Neural progenitor cell (in vitro differentiated cells): ENCODE results near the gene LHX6. TPM values are rescaled to one million over a fixed set of nuclear protein-coding genes. Genes with fewer than 3 reads are reported as not detected.
A peak's percentile ranks its signal among the peaks of the same experiment; 100 is the strongest.

Experiments
- DNase-seq: peaks from one replicate; pipeline ENCODE4 v3.0.0-alpha.2; 2016; ENCODE audit warnings: low spot score
- H2AFZ ChIP-seq: fragments of 200-600 bp; sonication (generic); replicated peaks from 2 replicates; pipeline ENCODE4 v1.6.1; 2016; ENCODE audit warnings: antibody characterized with exemption
- H3F3A ChIP-seq: fragments of 200-600 bp; sonication (generic); 2 replicates; pipeline ENCODE4 v1.6.1; 2016; ENCODE audit warnings: antibody characterized with exemption, low read depth
- H3K27ac ChIP-seq: fragments of 200-600 bp; sonication (generic); 2 replicates; pipeline ENCODE4 v1.5.1; 2016; ENCODE audit warnings: mild to moderate bottlenecking
- H3K27me3 ChIP-seq: fragments of 200-600 bp; sonication (generic); 2 replicates; pipeline ENCODE4 v1.6.1; 2016; ENCODE audit warnings: mild to moderate bottlenecking, moderate library complexity
- H3K36me3 ChIP-seq: fragments of 200-600 bp; sonication (generic); 2 replicates; pipeline ENCODE4 v1.5.1; 2016
- H3K4me1 ChIP-seq: fragments of 200-600 bp; sonication (generic); 2 replicates; pipeline ENCODE4 v1.6.1; 2016; ENCODE audit warnings: mixed run types
- H3K4me2 ChIP-seq: fragments of 200-600 bp; sonication (generic); 2 replicates; pipeline ENCODE4 v1.6.1; 2016
- H3K4me3 ChIP-seq: fragments of 200-600 bp; sonication (generic); 2 replicates; pipeline ENCODE4 v1.5.1; 2016
- H3K79me2 ChIP-seq: fragments of 200-600 bp; sonication (generic); 2 replicates; pipeline ENCODE4 v1.6.1; 2016; ENCODE audit warnings: low read depth
- H3K9ac ChIP-seq: fragments of 200-600 bp; sonication (generic); 2 replicates; pipeline ENCODE4 v1.6.1; 2016
- H3K9me3 ChIP-seq: fragments of 200-600 bp; sonication (generic); 2 replicates; pipeline ENCODE4 v1.5.1; 2016; ENCODE audit warnings: low read depth
- H4K20me1 ChIP-seq: fragments of 200-600 bp; sonication (generic); 2 replicates; pipeline ENCODE4 v1.6.1; 2016; ENCODE audit warnings: low read depth
- H3K27ac Mint-ChIP-seq: 3 replicates; pipeline ENCODE4 v1.8.0; 2021; ENCODE audit warnings: mixed read lengths
- H3K27me3 Mint-ChIP-seq: 2 replicates; pipeline ENCODE4 v1.8.0; 2022; ENCODE audit warnings: low read depth, mild to moderate bottlenecking, inconsistent platforms, moderate library complexity, mixed read lengths; ENCODE audit not compliant: insufficient read depth
- H3K36me3 Mint-ChIP-seq: 3 replicates; pipeline ENCODE4 v1.8.0; 2021; ENCODE audit warnings: mixed read lengths
- H3K4me1 Mint-ChIP-seq: 3 replicates; pipeline ENCODE4 v1.8.0; 2021; ENCODE audit warnings: mixed read lengths
- H3K4me3 Mint-ChIP-seq: 3 replicates; pipeline ENCODE4 v1.8.0; 2021; ENCODE audit warnings: mild to moderate bottlenecking, moderate library complexity, mixed read lengths
- H3K9me3 Mint-ChIP-seq: 3 replicates; pipeline ENCODE4 v1.8.0; 2020; ENCODE audit warnings: mixed read lengths
- CTCF ChIP-seq: fragments of 200-600 bp; sonication (generic); IDR thresholded peaks from 2 replicates; pipeline ENCODE4 v1.5.1; 2017; ENCODE audit warnings: antibody characterized with exemption, mild to moderate bottlenecking
- EZH2 ChIP-seq: fragments of 200-600 bp; sonication (generic); IDR thresholded peaks from 2 replicates; pipeline ENCODE4 v1.6.1; 2017; ENCODE audit warnings: antibody characterized with exemption, mild to moderate bottlenecking, moderate library complexity
- EZH2phosphoT487 ChIP-seq: fragments of 200-600 bp; sonication (generic); IDR thresholded peaks from 2 replicates; pipeline ENCODE4 v1.6.1; 2017; ENCODE audit warnings: antibody characterized with exemption
- total RNA-seq: library from RNA; depleted of rRNA; stranded (reverse); fragments of >200 nt; gene quantifications from 2 replicates; pipeline ENCODE4 v1.2.3, GENCODE V29; 2015; ENCODE audit warnings: low replicate concordance

The LHX6 gene
- total RNA-seq, 1 donor from 2014 or later: not detected

- peaks cover 10% of the 10 kb centered on the region for H3K9me3 Mint-ChIP-seq
- no peak overlapping the region for H2AFZ ChIP-seq
Measured at GRCh38 chr9:122226142-122226757, 2.5 kb downstream of the LHX6 start.

GRCh38 chr9:122225312-122226141 is 3.2 kb downstream of the LHX6 start:
- no peak for TF ChIP-seq EZH2phosphoT487
- TF ChIP-seq CTCF: no peak
- Histone ChIP-seq H2AFZ (no peak overlapping the region), H3K27me3 (peaks cover 100% of the 10 kb centered on the region), H3F3A (peaks cover 12% of the 10 kb centered on the region), H3K9ac (no peak overlapping the region), H3K79me2 (no peaks in the 10 kb centered on the region), H3K4me2 (no peak overlapping the region), H3K4me1 (peaks cover 27% of the 10 kb centered on the region), H3K4me3 (no peak overlapping the region), H3K36me3 (no peaks in the 10 kb centered on the region), H3K27ac (no peak overlapping the region), H3K9me3 (no peaks in the 10 kb centered on the region), H4K20me1 (peaks cover 80% of the 10 kb centered on the region)
- peaks cover 10% of the 10 kb centered on the region for H3K9me3 Mint-ChIP-seq
- H3K27ac Mint-ChIP-seq: no peak overlapping the region
- peaks cover 26% of the 10 kb centered on the region for H3K4me1 Mint-ChIP-seq
- no peak for DNase-seq
- peak overlapping the region; percentile 65 for H3K4me3 Mint-ChIP-seq
- H3K36me3 Mint-ChIP-seq: no peaks in the 10 kb centered on the region
- peaks cover 73% of the 10 kb centered on the region for H3K27me3 Mint-ChIP-seq

More at GRCh38 chr9:122226142-122226757, 2.5 kb downstream of the LHX6 start:
- H4K20me1 ChIP-seq: peaks cover 73% of the 10 kb centered on the region
- H3K4me1 Mint-ChIP-seq: peaks cover 22% of the 10 kb centered on the region
- H3K36me3 ChIP-seq: no peaks in the 10 kb centered on the region
- H3K9me3 ChIP-seq: no peaks in the 10 kb centered on the region
- DNase-seq: peak; percentile 56
- H3K4me3 ChIP-seq: no peak overlapping the region
- peak overlapping the region; percentile 70 for H3K4me3 Mint-ChIP-seq
- peaks cover 19% of the 10 kb centered on the region for H3K4me1 ChIP-seq
- no peaks in the 10 kb centered on the region for H3K36me3 Mint-ChIP-seq
- TF ChIP-seq CTCF (no peak), EZH2phosphoT487 (peak; percentile 95), EZH2 (peak; percentile 97)
- peaks cover 12% of the 10 kb centered on the region for H3F3A ChIP-seq
- peaks cover 100% of the 10 kb centered on the region for H3K27me3 ChIP-seq
- H3K27ac Mint-ChIP-seq: no peak overlapping the region
- no peak overlapping the region for H3K27ac ChIP-seq
- peaks cover 67% of the 10 kb centered on the region for H3K27me3 Mint-ChIP-seq
- no peaks in the 10 kb centered on the region for H3K79me2 ChIP-seq
- H3K9ac ChIP-seq: no peak overlapping the region
- H3K4me2 ChIP-seq: no peak overlapping the region

GRCh38 chr9:122223435-122223834 is 5.3 kb downstream of the LHX6 start:
- H3K27ac ChIP-seq: no peak overlapping the region
- no peaks in the 10 kb centered on the region for H3K9me3 ChIP-seq
- no peak overlapping the region for H3K27ac Mint-ChIP-seq
- H2AFZ ChIP-seq: no peak overlapping the region
- no peak overlapping the region for H3K9ac ChIP-seq
- H3F3A ChIP-seq: peaks cover 6% of the 10 kb centered on the region
- H3K4me1 Mint-ChIP-seq: peaks cover 33% of the 10 kb centered on the region
- H3K27me3 ChIP-seq: peaks cover 100% of the 10 kb centered on the region
- peak overlapping the region; percentile 28 for H3K4me3 Mint-ChIP-seq
- H4K20me1 ChIP-seq: peaks cover 87% of the 10 kb centered on the region
- H3K79me2 ChIP-seq: no peaks in the 10 kb centered on the region
- DNase-seq: no peak
- H3K4me3 ChIP-seq: no peak overlapping the region
- no peak for TF ChIP-seq EZH2
- no peak for TF ChIP-seq CTCF
- no peak for TF ChIP-seq EZH2phosphoT487
- no peaks in the 10 kb centered on the region for H3K36me3 ChIP-seq
- H3K27me3 Mint-ChIP-seq: peaks cover 94% of the 10 kb centered on the region
- H3K4me1 ChIP-seq: peaks cover 45% of the 10 kb centered on the region
- H3K9me3 Mint-ChIP-seq: peaks cover 10% of the 10 kb centered on the region
- no peak overlapping the region for H3K4me2 ChIP-seq
- H3K36me3 Mint-ChIP-seq: no peaks in the 10 kb centered on the region
